SK-N-SH treated with all-trans-retinoic acid at 6 μM for 48 hours (cell line): Measurements from ENCODE around the gene LCN12.

ENCODE experiments used
- SNAI2 ChIP-seq: fragments of 250-450 bp; sonication (Bioruptor Pico); IDR thresholded peaks from 2 replicates; pipeline ENCODE4 v1.5.0; 2020; ENCODE audit warnings: mild to moderate bottlenecking, moderate library complexity
- ZFP3 ChIP-seq: fragments of 250-450 bp; sonication (Bioruptor Pico); IDR thresholded peaks from 2 replicates; pipeline ENCODE4 v1.5.0; 2020; ENCODE audit warnings: mild to moderate bottlenecking, moderate library complexity
- TF ChIP-seq, protein P1 (sequence below): fragments of 250-450 bp; sonication (Bioruptor Pico); IDR thresholded peaks from 2 replicates; pipeline ENCODE4 v1.5.0; 2020; ENCODE audit warnings: mild to moderate bottlenecking, moderate library complexity

DNA sequence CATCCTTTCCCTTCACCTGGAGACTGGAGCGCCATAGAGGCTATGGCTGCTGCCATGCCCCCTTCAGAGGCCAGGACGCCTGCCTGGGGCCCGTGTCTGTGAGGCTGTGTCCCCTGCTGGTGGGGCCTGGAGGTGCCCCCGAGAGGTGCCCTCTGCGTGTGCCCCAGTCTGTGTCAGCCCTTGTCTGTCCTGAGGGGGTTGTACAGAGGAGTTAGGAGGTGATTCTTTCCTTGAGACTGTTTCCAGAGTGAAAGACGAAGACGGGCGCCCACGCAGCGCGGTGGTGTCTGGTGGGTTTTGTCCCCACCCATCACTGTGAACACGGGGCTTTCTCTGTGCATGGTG, 41.2 kb upstream of the LCN12 start:
- TF ChIP-seq SNAI2 (CRISPR knock-in tag) (no peak), ZFP3 (CRISPR knock-in tag) (no peak)
- TF ChIP-seq, protein P1, sequence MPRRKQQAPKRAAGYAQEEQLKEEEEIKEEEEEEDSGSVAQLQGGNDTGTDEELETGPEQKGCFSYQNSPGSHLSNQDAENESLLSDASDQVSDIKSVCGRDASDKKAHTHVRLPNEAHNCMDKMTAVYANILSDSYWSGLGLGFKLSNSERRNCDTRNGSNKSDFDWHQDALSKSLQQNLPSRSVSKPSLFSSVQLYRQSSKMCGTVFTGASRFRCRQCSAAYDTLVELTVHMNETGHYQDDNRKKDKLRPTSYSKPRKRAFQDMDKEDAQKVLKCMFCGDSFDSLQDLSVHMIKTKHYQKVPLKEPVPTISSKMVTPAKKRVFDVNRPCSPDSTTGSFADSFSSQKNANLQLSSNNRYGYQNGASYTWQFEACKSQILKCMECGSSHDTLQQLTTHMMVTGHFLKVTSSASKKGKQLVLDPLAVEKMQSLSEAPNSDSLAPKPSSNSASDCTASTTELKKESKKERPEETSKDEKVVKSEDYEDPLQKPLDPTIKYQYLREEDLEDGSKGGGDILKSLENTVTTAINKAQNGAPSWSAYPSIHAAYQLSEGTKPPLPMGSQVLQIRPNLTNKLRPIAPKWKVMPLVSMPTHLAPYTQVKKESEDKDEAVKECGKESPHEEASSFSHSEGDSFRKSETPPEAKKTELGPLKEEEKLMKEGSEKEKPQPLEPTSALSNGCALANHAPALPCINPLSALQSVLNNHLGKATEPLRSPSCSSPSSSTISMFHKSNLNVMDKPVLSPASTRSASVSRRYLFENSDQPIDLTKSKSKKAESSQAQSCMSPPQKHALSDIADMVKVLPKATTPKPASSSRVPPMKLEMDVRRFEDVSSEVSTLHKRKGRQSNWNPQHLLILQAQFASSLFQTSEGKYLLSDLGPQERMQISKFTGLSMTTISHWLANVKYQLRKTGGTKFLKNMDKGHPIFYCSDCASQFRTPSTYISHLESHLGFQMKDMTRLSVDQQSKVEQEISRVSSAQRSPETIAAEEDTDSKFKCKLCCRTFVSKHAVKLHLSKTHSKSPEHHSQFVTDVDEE, result no peak
